Large intestine (tissue), 3 donors: ENCODE results near the gene RNASEH2C. TPM values are rescaled to one million over a fixed set of nuclear protein-coding genes. Genes with fewer than 3 reads are reported as not detected.

Experiments used
- DNase-seq, 2 donors: peaks; one replicate each; pipeline versions ENCODE4 v3.0.0 to v3.0.0-alpha.2; 2013
- H3K27ac ChIP-seq: one replicate; pipeline ENCODE4 v1.5.1; 2013; ENCODE audit warnings: low read length
- H3K27me3 ChIP-seq: 2 replicates; pipeline ENCODE4 v1.6.1; 2013; ENCODE audit warnings: low read length; ENCODE audit not compliant: control insufficient read depth, insufficient read depth
- H3K36me3 ChIP-seq: 2 replicates; pipeline ENCODE4 v1.6.1; 2013; ENCODE audit warnings: low read length; ENCODE audit not compliant: control insufficient read depth, insufficient read depth
- H3K4me1 ChIP-seq: one replicate; pipeline ENCODE4 v1.6.1; 2013; ENCODE audit warnings: low read length; ENCODE audit not compliant: control insufficient read depth, insufficient read depth
- H3K4me3 ChIP-seq: one replicate; pipeline ENCODE4 v1.5.1; 2013; ENCODE audit warnings: low read length
- H3K9me3 ChIP-seq: one replicate; pipeline ENCODE4 v1.6.1; 2013; ENCODE audit warnings: mild to moderate bottlenecking, low read depth, low read length, moderate library complexity; ENCODE audit not compliant: control insufficient read depth
- WGBS: methylation state at CpG from one replicate; pipeline ENCODE4 v1.1.5; 2013; ENCODE audit warnings: low lambda C conversion rate; ENCODE audit not compliant: insufficient coverage; 5-methylcytosine and 5-hydroxymethylcytosine counted together
- polyA plus RNA-seq: library from polyadenylated mRNA; unstranded; fragments of 120-200 nt; gene quantifications from one replicate; pipeline ENCODE4 v1.2.1, GENCODE V29; 2013

The RNASEH2C gene
- polyA plus RNA-seq, 1 donor, result 38.9 TPM

DNA sequence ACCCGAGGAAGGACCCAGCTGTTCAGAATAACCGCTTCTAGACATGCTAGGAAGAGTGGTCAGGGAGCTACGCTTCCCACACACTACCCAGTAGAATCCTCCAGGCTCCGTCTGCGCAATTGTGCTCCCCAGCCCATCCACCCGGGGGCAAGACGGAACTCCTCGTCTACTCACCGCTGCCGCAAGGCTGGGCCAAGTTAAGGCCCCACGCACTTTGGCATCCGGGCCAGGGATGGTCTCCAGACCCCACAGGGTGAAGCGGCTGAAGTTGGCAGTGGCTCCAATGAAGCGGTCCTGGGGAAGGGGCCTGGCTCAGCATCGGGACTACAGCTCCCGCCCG lies 757 bp downstream of the RNASEH2C start:
- no peak overlapping the region for H3K27ac ChIP-seq
- peaks cover 14% of the 10 kb centered on the region for H3K4me1 ChIP-seq
- DNase-seq, result peak in 1 of 2 donors; percentile 36
- peaks cover 42% of the 10 kb centered on the region for H3K36me3 ChIP-seq
- WGBS, result no CpG with 5 or more reads among the region's 17 CpGs
- H3K27me3 ChIP-seq, result no peaks in the 10 kb centered on the region
- peak overlapping the region; percentile 78 for H3K4me3 ChIP-seq
- H3K9me3 ChIP-seq, result no peaks in the 10 kb centered on the region

DNA sequence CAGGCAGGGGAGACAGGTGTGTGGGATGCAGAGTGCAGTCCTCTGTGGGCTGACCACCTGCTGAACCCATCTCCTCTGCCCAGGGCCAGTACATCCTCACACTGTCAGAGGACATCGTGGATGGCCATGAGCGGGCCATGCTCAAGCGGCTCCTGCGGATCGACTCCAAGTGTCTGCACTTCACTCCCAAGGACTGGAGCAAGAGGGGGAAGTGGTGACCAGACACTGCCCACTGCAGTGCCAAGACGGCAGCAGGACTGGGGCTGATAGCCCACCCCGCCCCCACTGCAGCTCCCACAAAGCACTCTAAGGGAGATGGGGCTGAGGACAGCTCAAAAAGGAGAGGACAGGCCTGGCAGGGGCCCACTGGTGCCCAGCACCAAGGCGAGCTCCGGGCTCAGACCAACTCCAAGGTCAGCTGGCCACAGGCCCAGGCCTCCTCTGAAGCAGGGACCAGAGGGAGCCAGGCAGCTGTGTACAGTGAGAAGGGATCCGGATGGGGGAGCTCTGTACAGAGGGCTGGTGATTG lies 1.6 kb downstream of the RNASEH2C start:
- no CpG with 5 or more reads among the region's 10 CpGs for WGBS

DNA sequence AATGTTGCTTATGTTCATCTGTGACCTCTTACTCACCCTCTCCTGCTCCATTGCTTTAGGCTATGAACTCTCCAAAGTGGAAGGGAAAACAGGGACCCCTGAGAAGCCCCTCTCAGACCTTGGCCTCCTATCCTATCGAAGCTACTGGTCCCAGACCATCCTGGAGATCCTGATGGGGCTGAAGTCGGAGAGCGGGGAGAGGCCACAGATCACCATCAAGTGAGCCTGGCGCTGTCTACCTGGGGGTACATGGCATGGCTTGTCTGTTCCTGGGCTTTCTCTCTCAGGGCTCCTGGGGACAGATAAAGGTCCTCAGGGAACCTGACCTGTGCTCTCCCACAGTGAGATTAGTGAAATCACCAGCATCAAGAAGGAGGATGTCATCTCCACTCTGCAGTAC lies 2.1 kb downstream of the RNASEH2C start:
- Histone ChIP-seq H3K27ac (no peak overlapping the region), H3K4me3 (no peak overlapping the region), H3K27me3 (no peaks in the 10 kb centered on the region), H3K9me3 (no peaks in the 10 kb centered on the region), H3K4me1 (peaks cover 14% of the 10 kb centered on the region), H3K36me3 (peaks cover 55% of the 10 kb centered on the region)
- no CpG with 5 or more reads among the region's 4 CpGs for WGBS
- DNase-seq, result no peak

More for the DNA sequence above, 1.6 kb downstream of the RNASEH2C start:
- no peak for DNase-seq
- H3K4me3 ChIP-seq, result peak overlapping the region; percentile 78
- H3K27ac ChIP-seq, result no peak overlapping the region
- H3K9me3 ChIP-seq, result no peaks in the 10 kb centered on the region
- H3K4me1 ChIP-seq, result peaks cover 14% of the 10 kb centered on the region
- H3K36me3 ChIP-seq, result peaks cover 50% of the 10 kb centered on the region
- no peaks in the 10 kb centered on the region for H3K27me3 ChIP-seq

DNA sequence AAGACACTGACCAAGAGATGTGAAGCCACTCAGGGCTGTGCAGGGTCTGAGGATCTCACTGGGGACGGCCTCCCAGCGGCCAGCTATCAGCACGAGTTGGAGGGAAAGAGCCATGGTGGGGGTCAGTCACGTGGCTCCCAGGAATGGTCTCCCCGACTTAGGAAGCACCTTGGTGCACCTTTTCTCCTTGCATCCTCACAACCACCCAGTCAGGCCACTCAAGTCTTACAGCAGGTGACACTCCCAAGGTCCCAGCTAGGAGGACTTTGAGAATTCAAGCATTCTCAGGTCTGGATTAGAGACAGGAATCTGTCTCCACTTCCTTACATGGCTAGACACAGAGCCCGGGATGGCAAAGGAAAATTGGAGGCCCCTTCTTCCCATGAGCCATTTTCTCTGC lies 2.7 kb downstream of the RNASEH2C start:
- Histone ChIP-seq H3K27ac (no peak overlapping the region), H3K27me3 (no peaks in the 10 kb centered on the region), H3K9me3 (no peaks in the 10 kb centered on the region), H3K36me3 (peaks cover 62% of the 10 kb centered on the region), H3K4me3 (no peak overlapping the region), H3K4me1 (peaks cover 20% of the 10 kb centered on the region)
- DNase-seq, result no peak
- WGBS, result no CpG with 5 or more reads among the region's 6 CpGs

DNA sequence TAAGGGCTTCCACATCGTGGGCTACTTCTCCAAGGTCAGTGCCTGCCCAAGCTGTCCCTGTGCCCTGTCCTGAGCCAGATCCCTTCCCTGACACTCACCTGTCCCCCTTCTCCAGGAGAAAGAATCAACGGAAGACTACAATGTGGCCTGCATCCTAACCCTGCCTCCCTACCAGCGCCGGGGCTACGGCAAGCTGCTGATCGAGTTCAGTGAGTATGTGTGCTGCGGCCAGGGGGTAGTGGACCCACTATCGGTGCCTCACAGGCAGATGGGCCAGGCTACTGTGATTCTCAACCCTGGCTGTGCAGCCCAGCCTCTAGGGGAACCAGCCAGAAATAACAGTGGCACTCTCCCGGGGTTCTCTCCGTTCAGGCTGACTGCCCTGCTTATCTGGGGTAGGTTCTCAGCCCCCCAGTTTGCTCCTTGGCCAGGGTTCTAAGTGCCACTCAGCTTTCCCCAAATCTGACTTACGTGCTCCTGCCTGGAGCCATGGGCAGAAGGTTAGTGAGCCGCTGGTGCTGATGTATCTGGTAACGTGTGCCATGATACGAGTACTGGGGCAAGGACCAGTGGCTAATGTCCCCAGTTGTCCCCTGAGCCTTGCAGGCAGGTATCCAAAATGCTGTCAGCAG lies 3.7 kb downstream of the RNASEH2C start:
- Histone ChIP-seq H3K27me3 (no peaks in the 10 kb centered on the region), H3K36me3 (peaks cover 63% of the 10 kb centered on the region), H3K27ac (no peak overlapping the region), H3K4me1 (peaks cover 22% of the 10 kb centered on the region), H3K9me3 (no peaks in the 10 kb centered on the region), H3K4me3 (no peak overlapping the region)
- WGBS, result no CpG with 5 or more reads among the region's 14 CpGs
- DNase-seq, result no peak

DNA sequence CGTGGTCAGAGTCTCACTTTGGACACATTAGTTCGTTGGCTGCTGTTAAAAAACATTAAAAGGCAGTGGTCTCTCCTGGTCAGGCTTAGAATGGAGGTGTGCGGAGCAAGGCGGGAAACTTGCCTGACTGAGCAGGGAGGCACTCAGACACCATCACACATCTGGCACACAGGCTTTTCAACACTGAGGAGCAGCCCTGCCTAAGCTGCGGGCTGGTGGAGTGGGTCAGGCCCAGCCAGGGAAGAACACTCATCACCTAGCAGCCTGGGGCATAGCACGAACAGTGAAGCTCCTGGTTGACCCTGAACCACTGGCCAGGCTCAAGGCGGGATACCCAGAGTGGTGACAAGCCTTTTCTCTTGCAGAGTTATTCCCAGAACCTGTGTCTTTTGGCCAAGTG lies 4.3 kb downstream of the RNASEH2C start:
- Histone ChIP-seq H3K4me3 (no peak overlapping the region), H3K4me1 (peaks cover 22% of the 10 kb centered on the region), H3K36me3 (peaks cover 63% of the 10 kb centered on the region), H3K27ac (no peak overlapping the region), H3K9me3 (no peaks in the 10 kb centered on the region), H3K27me3 (no peaks in the 10 kb centered on the region)
- DNase-seq, result no peak
- WGBS, result 100% methylated on average over 1 of the region's 7 CpGs

DNA sequence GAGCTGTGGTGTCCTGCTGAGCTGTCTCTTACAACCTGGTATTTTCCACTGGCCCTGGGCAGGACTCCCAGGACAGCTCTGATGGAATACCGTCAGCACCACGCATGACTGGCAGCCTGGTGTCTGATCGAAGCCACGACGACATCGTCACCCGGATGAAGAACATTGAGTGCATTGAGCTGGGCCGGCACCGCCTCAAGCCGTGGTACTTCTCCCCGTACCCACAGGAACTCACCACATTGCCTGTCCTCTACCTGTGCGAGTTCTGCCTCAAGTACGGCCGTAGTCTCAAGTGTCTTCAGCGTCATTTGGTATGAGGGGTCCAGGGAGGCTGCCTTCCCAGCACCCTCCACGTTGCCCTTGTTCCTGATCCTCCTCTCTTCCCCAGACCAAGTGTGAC lies 6.2 kb downstream of the RNASEH2C start:
- H3K4me1 ChIP-seq, result peaks cover 29% of the 10 kb centered on the region
- H3K27ac ChIP-seq, result no peak overlapping the region
- H3K27me3 ChIP-seq, result no peaks in the 10 kb centered on the region
- peaks cover 63% of the 10 kb centered on the region for H3K36me3 ChIP-seq
- 80% methylated on average over 1 of the region's 16 CpGs for WGBS
- DNase-seq, result no peak
- no peak overlapping the region for H3K4me3 ChIP-seq
- H3K9me3 ChIP-seq, result no peaks in the 10 kb centered on the region

DNA sequence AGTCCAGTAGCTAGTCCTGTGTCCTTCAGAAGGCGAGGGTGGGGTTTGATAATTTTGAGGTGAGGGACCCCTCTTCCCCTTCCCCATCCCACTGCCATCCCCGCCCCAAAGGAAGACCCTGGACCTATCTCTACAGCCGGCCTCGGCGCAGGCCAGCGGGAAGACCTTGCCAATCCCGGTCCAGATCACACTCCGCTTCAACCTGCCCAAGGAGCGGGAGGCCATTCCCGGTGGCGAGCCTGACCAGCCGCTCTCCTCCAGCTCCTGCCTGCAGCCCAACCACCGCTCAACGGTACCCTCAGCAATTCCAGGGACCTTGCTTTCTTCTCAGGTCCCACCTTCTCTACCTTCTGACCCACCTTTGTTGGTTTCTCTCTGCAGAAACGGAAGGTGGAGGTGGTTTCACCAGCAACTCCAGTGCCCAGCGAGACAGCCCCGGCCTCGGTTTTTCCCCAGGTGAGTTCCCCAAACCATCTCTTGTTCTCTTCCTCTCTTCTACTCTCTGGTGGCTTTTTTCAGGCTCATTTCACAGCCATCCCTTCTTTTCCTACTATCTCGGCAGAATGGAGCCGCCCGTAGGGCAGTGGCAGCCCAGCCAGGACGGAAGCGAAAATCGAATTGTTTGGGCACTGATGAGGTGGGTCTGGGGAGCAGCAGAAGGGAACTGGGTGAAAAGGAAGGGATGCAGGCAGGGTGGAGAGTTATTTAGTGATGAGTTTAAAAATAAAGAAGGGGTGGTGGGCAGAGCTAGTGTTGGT lies 7.2 kb downstream of the RNASEH2C start:
- Histone ChIP-seq H3K27ac (no peak overlapping the region), H3K4me1 (peaks cover 23% of the 10 kb centered on the region), H3K4me3 (no peak overlapping the region), H3K9me3 (no peaks in the 10 kb centered on the region), H3K27me3 (no peaks in the 10 kb centered on the region), H3K36me3 (peaks cover 54% of the 10 kb centered on the region)
- DNase-seq, result no peak
- WGBS, result 100% methylated on average over 4 of the region's 24 CpGs

DNA sequence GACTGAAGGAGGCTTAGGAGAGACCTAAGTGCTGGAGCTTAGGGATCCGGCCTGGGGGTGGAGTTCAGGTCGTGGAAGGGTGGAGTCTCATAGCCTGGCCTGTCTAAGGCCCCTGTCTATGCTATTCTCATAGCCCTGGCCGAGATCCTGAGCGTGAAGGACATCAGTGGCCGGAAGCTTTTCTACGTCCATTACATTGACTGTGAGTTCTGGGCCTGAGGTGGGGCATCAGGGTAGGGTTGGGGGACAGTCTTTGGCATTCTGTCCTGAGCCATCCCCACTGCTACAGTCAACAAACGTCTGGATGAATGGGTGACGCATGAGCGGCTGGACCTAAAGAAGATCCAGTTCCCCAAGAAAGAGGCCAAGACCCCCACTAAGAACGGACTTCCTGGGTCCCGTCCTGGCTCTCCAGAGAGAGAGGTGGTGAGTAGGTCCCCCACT lies 7.9 kb downstream of the RNASEH2C start:
- no peaks in the 10 kb centered on the region for H3K9me3 ChIP-seq
- H3K4me3 ChIP-seq, result peak overlapping the region; percentile 74
- peaks cover 46% of the 10 kb centered on the region for H3K36me3 ChIP-seq
- H3K27me3 ChIP-seq, result no peaks in the 10 kb centered on the region
- H3K27ac ChIP-seq, result peak overlapping the region; percentile 97
- peaks cover 22% of the 10 kb centered on the region for H3K4me1 ChIP-seq
- no CpG with 5 or more reads among the region's 11 CpGs for WGBS
- DNase-seq, result no peak

DNA sequence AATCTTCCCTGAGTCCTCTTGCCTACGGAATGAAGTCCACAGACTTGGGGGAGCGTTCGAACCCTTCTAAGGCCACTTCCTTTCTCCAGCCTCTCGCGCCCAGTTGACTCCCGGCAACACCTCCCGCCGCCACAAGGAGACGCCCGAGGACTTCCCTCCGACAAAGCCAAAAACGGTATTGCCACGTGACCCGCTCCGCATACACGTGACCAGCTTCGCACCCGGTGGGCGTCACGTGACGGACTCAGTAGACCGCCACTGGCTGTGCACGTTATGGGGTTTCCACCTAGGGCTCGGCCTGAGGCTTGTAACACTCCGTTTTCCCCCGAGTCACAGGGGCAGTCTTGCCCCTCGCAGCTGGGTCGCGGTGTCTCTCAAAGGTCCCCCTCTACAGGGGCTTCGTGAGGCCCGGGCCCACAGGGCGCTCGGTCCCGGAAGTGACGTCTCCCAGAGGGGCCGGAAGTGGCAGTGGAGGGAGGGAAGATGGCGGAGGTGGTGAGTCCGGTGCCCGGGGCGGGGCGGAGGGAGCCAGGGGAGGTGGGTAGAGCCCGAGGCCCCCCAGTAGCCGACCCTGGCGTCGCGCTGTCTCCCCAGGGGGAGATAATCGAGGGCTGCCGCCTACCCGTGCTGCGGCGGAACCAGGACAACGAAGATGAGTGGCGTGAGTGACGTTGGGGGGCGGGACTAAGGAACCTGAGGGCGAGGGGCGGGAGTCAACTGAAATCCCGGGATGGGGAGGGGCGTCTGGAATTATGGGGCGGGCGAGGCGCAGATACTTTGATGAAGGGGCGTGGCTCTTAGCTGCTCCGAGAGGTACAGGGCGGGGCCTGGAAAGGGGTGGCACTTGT lies 8.6 kb downstream of the RNASEH2C start, which contains the start of gene KAT5:
KAT5 (plus strand) TSS at position 468 of the 848 bp plus-strand sequence; CDS start at position 484, 16 bp downstream.
- H3K4me1 ChIP-seq, result peaks cover 22% of the 10 kb centered on the region
- H3K27ac ChIP-seq, result peak within 1 kb of the TSS; percentile 97
- H3K4me3 ChIP-seq, result peak within 1 kb of the TSS; percentile 74
- no peaks in the 10 kb centered on the region for H3K9me3 ChIP-seq
- DNase-seq, result peak; percentile 99
- peaks cover 40% of the 10 kb centered on the region for H3K36me3 ChIP-seq
- WGBS, result no CpG with 5 or more reads among the region's 65 CpGs
- no peaks in the 10 kb centered on the region for H3K27me3 ChIP-seq
